HCT116 (cell line): Measurements from ENCODE around the gene FAIM2. TPM values are rescaled to one million over a fixed set of nuclear protein-coding genes. Genes with fewer than 3 reads are reported as not detected.

Experiments
- ATAC-seq: fragments of 200-7000 bp; cut with Tn5 transposase; 2 replicates; pipeline ENCODE4 v1.9.1; 2020; ENCODE audit warnings: mild to moderate bottlenecking, moderate library complexity
- BruUV-seq: library from RNA; stranded (reverse); fragments of 400-500 nt; replicated peaks from 2 replicates; lab custom pipeline; 2021; lab: Mats Ljungman, UMichigan
- CTCF ChIA-PET: fragments of 300-600 bp; sonication (Branson Sonifier 250); formaldehyde crosslinking; loops from one replicate; lab custom pipeline; 2021; ENCODE audit warnings: antibody characterized with exemption; lab: Charles Lee
- POLR2A ChIA-PET: fragments of 300-600, 350-600 bp; sonication (Branson Sonifier 250); formaldehyde crosslinking; loops from one replicate; lab custom pipeline; 2021; ENCODE audit warnings: antibody characterized with exemption; lab: Charles Lee
- RAD21 ChIA-PET, 2 experiments: fragments of 300-600 bp; sonication (Branson Sonifier 250); formaldehyde crosslinking; loops; one replicate each; lab custom pipeline; 2023; ENCODE audit warnings: low total read pairs in 2 of 2; ENCODE audit not compliant: uncharacterized antibody in 2 of 2, unreplicated experiment in 2 of 2, low non-redundant PET in 1 of 2; lab: Charles Lee
- DNase-seq: peaks from one replicate; pipeline ENCODE4 v3.0.0-alpha.2; 2010; ENCODE audit warnings: low read depth, low spot score
- H2AFZ ChIP-seq: fragments of 200-600 bp; shearing (Covaris generic), sonication (generic); 2 replicates; pipeline ENCODE4 v1.6.1; 2017; ENCODE audit warnings: low read depth, mixed run types, mixed read lengths, antibody characterized with exemption, low read length; ENCODE audit not compliant: poor library complexity, severe bottlenecking
- H3K27ac ChIP-seq: 2 replicates; pipeline ENCODE4 v1.5.1; 2012; ENCODE audit warnings: low read depth, low read length
- H3K27me3 ChIP-seq: fragments of 200-600 bp; sonication (generic); 2 replicates; pipeline ENCODE4 v1.6.1; 2016; ENCODE audit warnings: mixed run types, low read length, mixed read lengths; ENCODE audit not compliant: insufficient read depth
- H3K36me3 ChIP-seq, 2 experiments: fragments of 200-500 bp in 1 of 2; fragments of 200-600 bp in 1 of 2; sonication (Bioruptor generic) in 1 of 2; sonication (generic) in 1 of 2; 2 replicates each; pipeline versions ENCODE4 v1.5.1 to v1.6.1; 2014 to 2016; ENCODE audit warnings: low read length in 2 of 2, inconsistent platforms in 1 of 2, mixed read lengths in 1 of 2, mixed run types in 1 of 2; ENCODE audit not compliant: insufficient read depth in 2 of 2, control insufficient read depth in 1 of 2
- H3K4me1 ChIP-seq, 2 experiments: fragments of 200-600 bp in 1 of 2; sonication (generic) in 1 of 2; 2 replicates each; pipeline versions ENCODE4 v1.5.1 to v1.6.1; 2012 to 2017; ENCODE audit warnings: low read length in 2 of 2, inconsistent platforms in 1 of 2, mild to moderate bottlenecking in 1 of 2, mixed read lengths in 1 of 2, mixed run types in 1 of 2, moderate library complexity in 1 of 2; ENCODE audit not compliant: insufficient read depth in 2 of 2, control insufficient read depth in 1 of 2
- H3K4me2 ChIP-seq: fragments of 200-600 bp; sonication (generic); 2 replicates; pipeline ENCODE4 v1.6.1; 2017; ENCODE audit warnings: mixed run types, low read length, mixed read lengths
- H3K4me3 ChIP-seq, 2 experiments: fragments of 200-600 bp in 1 of 2; sonication (generic) in 1 of 2; replicated peaks in 1 of 2; 2 replicates each; pipeline ENCODE4 v1.5.1; 2011 to 2016; ENCODE audit warnings: low read length in 2 of 2, control low read depth in 1 of 2, low read depth in 1 of 2, mild to moderate bottlenecking in 1 of 2, mixed read lengths in 1 of 2, mixed run types in 1 of 2
- H3K79me2 ChIP-seq: fragments of 200-600 bp; sonication (generic); 2 replicates; pipeline ENCODE4 v1.6.1; 2017; ENCODE audit warnings: mild to moderate bottlenecking, mixed run types, low read length, moderate library complexity, mixed read lengths; ENCODE audit not compliant: insufficient read depth
- H3K9ac ChIP-seq: fragments of 200-600 bp; sonication (generic); 2 replicates; pipeline ENCODE4 v1.6.1; 2016; ENCODE audit warnings: low read length, mixed read lengths
- H3K9me2 ChIP-seq: fragments of 200-600 bp; sonication (generic), shearing (Covaris generic); 2 replicates; pipeline ENCODE4 v1.6.1; 2017; ENCODE audit warnings: mixed run types, mild to moderate bottlenecking, moderate library complexity; ENCODE audit not compliant: insufficient read depth
- H3K9me3 ChIP-seq, 2 experiments: fragments of 200-500 bp in 1 of 2; fragments of 200-600 bp in 1 of 2; sonication (Bioruptor generic) in 1 of 2; sonication (generic) in 1 of 2; 2 replicates each; pipeline ENCODE4 v1.6.1; 2014 to 2017; ENCODE audit warnings: low read length in 2 of 2, mixed read lengths in 2 of 2, inconsistent platforms in 1 of 2, low read depth in 1 of 2, mild to moderate bottlenecking in 1 of 2, mixed run types in 1 of 2, moderate library complexity in 1 of 2; ENCODE audit not compliant: control insufficient read depth in 1 of 2, insufficient read depth in 1 of 2
- H4K20me1 ChIP-seq: fragments of 200-600 bp; sonication (generic), shearing (Covaris generic); 2 replicates; pipeline ENCODE4 v1.6.1; 2017; ENCODE audit warnings: mixed run types, mild to moderate bottlenecking, moderate library complexity; ENCODE audit not compliant: insufficient read depth
- CBX3 ChIP-seq: IDR thresholded peaks from 2 replicates; pipeline ENCODE4 v1.6.1; 2012; ENCODE audit warnings: low read depth
- CTCF ChIP-seq, 3 experiments: fragments of 200-600 bp in 1 of 3; sonication (generic) in 1 of 3; IDR thresholded peaks in 2 of 3; conservative IDR thresholded peaks in 1 of 3; 2 replicates each; pipeline ENCODE4 v1.5.1; 2012 to 2017; ENCODE audit warnings: low read depth in 2 of 3, low read length in 2 of 3, antibody characterized with exemption in 1 of 3, borderline replicate concordance in 1 of 3, control low read depth in 1 of 3, mild to moderate bottlenecking in 1 of 3, mixed read lengths in 1 of 3, mixed run types in 1 of 3, moderate library complexity in 1 of 3; ENCODE audit not compliant: insufficient read depth in 1 of 3
- EGR1 ChIP-seq: IDR thresholded peaks from 2 replicates; pipeline ENCODE4 v1.6.1; 2012; ENCODE audit warnings: low read depth
- ELF1 ChIP-seq: IDR thresholded peaks from 2 replicates; pipeline ENCODE4 v1.6.1; 2012; ENCODE audit warnings: low read depth, borderline replicate concordance
- EZH2 ChIP-seq: fragments of 200-600 bp; sonication (generic); IDR thresholded peaks from 2 replicates; pipeline ENCODE4 v1.6.1; 2017; ENCODE audit warnings: antibody characterized with exemption, mixed run types
- EZH2phosphoT487 ChIP-seq: fragments of 200-600 bp; IDR thresholded peaks from 2 replicates; pipeline ENCODE4 v1.6.1; 2018; ENCODE audit warnings: antibody characterized with exemption, borderline replicate concordance
- POLR2A ChIP-seq: IDR thresholded peaks from 2 replicates; pipeline ENCODE4 v1.7.0; 2011; ENCODE audit warnings: borderline replicate concordance; ENCODE audit not compliant: insufficient read depth, insufficient read length; ENCODE audit errors: extremely low read depth
- POLR2AphosphoS5 ChIP-seq: IDR thresholded peaks from 2 replicates; pipeline ENCODE4 v1.6.1; 2011; ENCODE audit warnings: mild to moderate bottlenecking, low read depth, low read length, moderate library complexity
- RAD21 ChIP-seq: IDR thresholded peaks from 2 replicates; pipeline ENCODE4 v1.6.1; 2012; ENCODE audit warnings: low read depth, mild to moderate bottlenecking
- YY1 ChIP-seq: IDR thresholded peaks from 2 replicates; pipeline ENCODE4 v1.6.1; 2011; ENCODE audit warnings: low read length, low read depth, moderate library complexity, mild to moderate bottlenecking; ENCODE audit not compliant: insufficient replicate concordance; ENCODE audit errors: extremely low read depth
- ZFX ChIP-seq: fragments of 450-650 bp; IDR thresholded peaks from 2 replicates; pipeline ENCODE4 v1.6.1; 2017
- ZNF274 ChIP-seq: fragments of 200-500 bp; sonication (Bioruptor generic); IDR thresholded peaks from 2 replicates; pipeline ENCODE4 v1.6.1; 2014; ENCODE audit warnings: mild to moderate bottlenecking, low read depth, low read length, inconsistent platforms
- intact Hi-C: fragments of 100-400 bp; cut with micrococcal nuclease; formaldehyde crosslinking; loops from 2 replicates; pipeline ENCODE4 v1.10.0; 2022
- total RNA-seq: library from RNA; stranded (reverse); gene quantifications from one replicate; pipeline ENCODE4 v1.2.1, GENCODE V29; 2021; ENCODE audit not compliant: unreplicated experiment

Gene FAIM2
- total RNA-seq, 1 experiment from 2014 or later, result not detected

GRCh38 chr12:49893753-49894750, 9.6 kb downstream of the FAIM2 start:
- no TSS peak for BruUV-seq
- Histone ChIP-seq H3K4me3 (no peak overlapping the region), H3K27me3 (peaks cover 5% of the 10 kb centered on the region; the same call in 1 of the 2 replicates), H3K79me2 (no peaks in the 10 kb centered on the region), H3K9ac (no peak overlapping the region), H3K4me2 (peak overlapping the region; percentile 27; the same call in 1 of the 2 replicates), H3K36me3 (no peaks in the 10 kb centered on the region), H2AFZ (no peak overlapping the region), H4K20me1 (no peaks in the 10 kb centered on the region), H3K27ac (no peak overlapping the region), H3K9me3 (no peaks in the 10 kb centered on the region), H3K4me1 (peaks cover 0 to 10% of the 10 kb centered on the region in 2 experiments; a peak in 2 of 4 replicates), H3K9me2 (no peaks in the 10 kb centered on the region)
- POLR2A ChIA-PET, result interaction anchor here (0.8 kb wide), 1 partner anchor 152 kb away, joined by 3 read pairs; no protein-coding TSS in a partner anchor
- DNase-seq (peak; percentile 7), ATAC-seq (no peak; the same call in 1 of the 2 replicates)
- RAD21 ChIA-PET, result no interaction called here
- intact Hi-C loops, result no loop called here
- no peak for TF ChIP-seq ZNF274
- TF ChIP-seq EZH2, result no peak
- no peak for TF ChIP-seq RAD21
- TF ChIP-seq ZFX, result no peak
- no peak for TF ChIP-seq YY1
- no peak for TF ChIP-seq EZH2phosphoT487
- no peak for TF ChIP-seq POLR2AphosphoS5
- no peak for TF ChIP-seq ELF1
- no peak for TF ChIP-seq CBX3
- TF ChIP-seq POLR2A, result no peak
- TF ChIP-seq CTCF (IDR thresholded peaks at IDR 0.05 in 2 of 3, conservative IDR thresholded peaks at IDR 0.05 in 1 of 3; ENCODE audit: borderline replicate concordance in 1 of 3, insufficient read depth in 1 of 3, low read depth in 2 of 3, low read length in 2 of 3), result no peak
- TF ChIP-seq EGR1, result no peak
- CTCF ChIA-PET, result no interaction called here
